ENCODE measurements around the gene OR2H2.

Gene OR2H2

GRCh38 chr6:29554764-29555163 is 30.2 kb upstream of the OR2H2 start:
- DNase-seq, result no peak
- H3K4me1 ChIP-seq, result no peaks in the 10 kb centered on the region
- no peaks in the 10 kb centered on the region for H3K9me3 ChIP-seq
- H3K27me3 ChIP-seq, result peaks cover 28% of the 10 kb centered on the region
- TF ChIP-seq CTCF (IDR thresholded peaks at IDR 0.05; ENCODE audit: low read depth, low read length), result no peak
- no peaks in the 10 kb centered on the region for H3K36me3 ChIP-seq
- no peak overlapping the region for H3K4me3 ChIP-seq (ENCODE audit: low read depth, low read length)

GRCh38 chr6:29557320-29557719 is 27.6 kb upstream of the OR2H2 start:
- TF ChIP-seq CTCF (IDR thresholded peaks at IDR 0.05; ENCODE audit: low read depth, low read length), result no peak
- Histone ChIP-seq H3K9me3 (no peaks in the 10 kb centered on the region), H3K4me1 (no peaks in the 10 kb centered on the region), H3K4me3 (ENCODE audit: low read depth, low read length) (no peak overlapping the region), H3K27me3 (peaks cover 28% of the 10 kb centered on the region), H3K36me3 (no peaks in the 10 kb centered on the region)
- no peak for DNase-seq

GRCh38 chr6:29558439-29559079 is 26.4 kb upstream of the OR2H2 start:
- DNase-seq, result no peak
- peaks cover 19% of the 10 kb centered on the region for H3K27me3 ChIP-seq

GRCh38 chr6:29559524-29560287 is 25.2 kb upstream of the OR2H2 start, which contains the start of gene UBD:
Gene UBD (minus strand): TSS chr6:29559732. CDS start chr6:29559701, 31 bp downstream.
- peaks cover 8% of the 10 kb centered on the region for H3K27me3 ChIP-seq
- no peak within 1 kb of the TSS for H3K4me3 ChIP-seq (ENCODE audit: low read depth, low read length)
- no peaks in the 10 kb centered on the region for H3K36me3 ChIP-seq
- H3K9me3 ChIP-seq, result no peaks in the 10 kb centered on the region
- TF ChIP-seq CTCF (IDR thresholded peaks at IDR 0.05; ENCODE audit: low read depth, low read length), result no peak
- no peak for DNase-seq
- H3K4me1 ChIP-seq, result no peaks in the 10 kb centered on the region

More at GRCh38 chr6:29558439-29559079, 26.4 kb upstream of the OR2H2 start:
- Histone ChIP-seq H3K4me3 (ENCODE audit: low read depth, low read length) (no peak overlapping the region), H3K36me3 (no peaks in the 10 kb centered on the region), H3K9me3 (no peaks in the 10 kb centered on the region), H3K4me1 (no peaks in the 10 kb centered on the region)
- no peak for TF ChIP-seq CTCF (IDR thresholded peaks at IDR 0.05; ENCODE audit: low read depth, low read length)

- H3K9me3 ChIP-seq, result no peaks in the 10 kb centered on the region
- no peak for TF ChIP-seq CTCF (IDR thresholded peaks at IDR 0.05; ENCODE audit: low read depth, low read length)
- DNase-seq, result no peak
- H3K27me3 ChIP-seq, result peaks cover 13% of the 10 kb centered on the region
- no peaks in the 10 kb centered on the region for H3K4me1 ChIP-seq
- no peak overlapping the region for H3K4me3 ChIP-seq (ENCODE audit: low read depth, low read length)
- H3K36me3 ChIP-seq, result no peaks in the 10 kb centered on the region
Observed at GRCh38 chr6:29561091-29561490, 23.8 kb upstream of the OR2H2 start.

All from BE2C (cell line).